PC-9 (cell line): ENCODE measurements around the gene ADAMTS12. TPM values are rescaled to one million over a fixed set of nuclear protein-coding genes. Genes with fewer than 3 reads are reported as not detected.

Experiments used
- BruUV-seq: library from RNA; stranded (reverse); fragments of 400-500 nt; replicated peaks from 2 replicates; lab custom pipeline; 2021; lab: Mats Ljungman, UMichigan
- CTCF ChIA-PET: fragments of 300-600 bp; sonication (Branson Sonifier 250); formaldehyde crosslinking; loops from one replicate; lab custom pipeline; 2022; ENCODE audit warnings: antibody characterized with exemption; lab: Charles Lee
- POLR2A ChIA-PET: fragments of 300-600 bp; sonication (Branson Sonifier 250); formaldehyde crosslinking; loops from one replicate; lab custom pipeline; 2022; ENCODE audit warnings: antibody characterized with exemption; ENCODE audit not compliant: unreplicated experiment; lab: Charles Lee
- DNase-seq, 2 experiments: peaks; one replicate each; pipeline versions ENCODE4 v3.0.0 to v3.0.0-alpha.2; 2015 to 2022; ENCODE audit warnings: mixed read lengths in 1 of 2
- H2AFZ ChIP-seq: fragments of 200-600 bp; sonication (generic); 2 replicates; pipeline ENCODE4 v1.8.1; 2017; ENCODE audit warnings: antibody characterized with exemption
- H3F3A ChIP-seq: fragments of 200-600 bp; sonication (generic); 2 replicates; pipeline ENCODE4 v1.8.1; 2017; ENCODE audit warnings: antibody characterized with exemption, mild to moderate bottlenecking, low read depth; ENCODE audit not compliant: insufficient read depth
- H3K27ac ChIP-seq: fragments of 200-600 bp; sonication (generic); 2 replicates; pipeline ENCODE4 v1.6.1; 2016; ENCODE audit warnings: mixed run types
- H3K27me3 ChIP-seq: fragments of 200-600 bp; sonication (generic); 2 replicates; pipeline ENCODE4 v1.6.1; 2016; ENCODE audit warnings: low read depth, mixed run types; ENCODE audit not compliant: insufficient read depth
- H3K36me3 ChIP-seq: fragments of 200-600 bp; sonication (generic); 2 replicates; pipeline ENCODE4 v1.6.1; 2016; ENCODE audit warnings: low read depth, mixed run types
- H3K4me1 ChIP-seq: fragments of 200-600 bp; sonication (generic); replicated peaks from 2 replicates; pipeline ENCODE4 v1.6.1; 2016; ENCODE audit warnings: mixed run types; ENCODE audit not compliant: insufficient read depth
- H3K4me2 ChIP-seq: fragments of 200-600 bp; sonication (generic); 2 replicates; pipeline ENCODE4 v1.6.1; 2017; ENCODE audit warnings: mixed run types
- H3K4me3 ChIP-seq: fragments of 200-600 bp; sonication (generic); 2 replicates; pipeline ENCODE4 v1.6.1; 2016; ENCODE audit warnings: mixed run types
- H3K79me2 ChIP-seq: fragments of 200-600 bp; sonication (generic); 2 replicates; pipeline ENCODE4 v1.6.1; 2017; ENCODE audit warnings: low read depth, mixed run types
- H3K9me2 ChIP-seq: fragments of 200-600 bp; sonication (generic); 2 replicates; pipeline ENCODE4 v1.8.1; 2017; ENCODE audit warnings: mild to moderate bottlenecking; ENCODE audit not compliant: insufficient read depth
- H3K9me3 ChIP-seq: fragments of 200-600 bp; sonication (generic); 2 replicates; pipeline ENCODE4 v1.8.1; 2016; ENCODE audit warnings: low read depth; ENCODE audit not compliant: insufficient read depth
- H4K20me1 ChIP-seq: fragments of 200-600 bp; sonication (generic); 2 replicates; pipeline ENCODE4 v1.8.1; 2017; ENCODE audit not compliant: insufficient read depth
- EZH2 ChIP-seq: fragments of 200-600 bp; sonication (generic); IDR thresholded peaks from 2 replicates; pipeline ENCODE4 v1.8.0; 2017; ENCODE audit warnings: antibody characterized with exemption, low read depth
- intact Hi-C: fragments of 100-400 bp; cut with micrococcal nuclease; formaldehyde crosslinking; loops from one replicate; pipeline ENCODE4 v1.10.0; 2022; ENCODE audit not compliant: unreplicated experiment
- total RNA-seq: library from RNA; stranded (reverse); gene quantifications from 2 replicates; pipeline ENCODE4 v1.2.3, GENCODE V29; 2021
- TF ChIP-seq, protein P1 (sequence below): fragments of 200-600 bp; sonication (generic); conservative IDR thresholded peaks from 2 replicates; pipeline ENCODE4 v1.6.1; 2017; ENCODE audit warnings: mixed run types, antibody characterized with exemption, mild to moderate bottlenecking, moderate library complexity

Gene ADAMTS12
- total RNA-seq, 1 experiment from 2014 or later: 103 TPM

GRCh38 chr5:33631139-33631538 is 260.7 kb downstream of the ADAMTS12 start:
- Histone ChIP-seq H3K79me2 (no peaks in the 10 kb centered on the region), H3K4me1 (no peaks in the 10 kb centered on the region), H3F3A (no peaks in the 10 kb centered on the region; the same call in 1 of the 2 replicates), H4K20me1 (no peaks in the 10 kb centered on the region), H3K4me3 (no peak overlapping the region), H3K9me3 (no peaks in the 10 kb centered on the region), H3K36me3 (peaks cover 35% of the 10 kb centered on the region), H3K27ac (no peak overlapping the region), H3K4me2 (no peak overlapping the region), H3K27me3 (no peaks in the 10 kb centered on the region), H3K9me2 (no peaks in the 10 kb centered on the region), H2AFZ (no peak overlapping the region)
- POLR2A ChIA-PET: interaction anchor here (0.7 kb wide), 1 partner anchor 195 kb away, joined by 5 read pairs; no protein-coding TSS in a partner anchor
- BruUV-seq: no TSS peak
- intact Hi-C loops: no loop called here
- peak in 1 of 2 experiments; percentile 3 for DNase-seq
- CTCF ChIA-PET: no interaction called here
- no peak for TF ChIP-seq EZH2
- TF ChIP-seq, protein P1, sequence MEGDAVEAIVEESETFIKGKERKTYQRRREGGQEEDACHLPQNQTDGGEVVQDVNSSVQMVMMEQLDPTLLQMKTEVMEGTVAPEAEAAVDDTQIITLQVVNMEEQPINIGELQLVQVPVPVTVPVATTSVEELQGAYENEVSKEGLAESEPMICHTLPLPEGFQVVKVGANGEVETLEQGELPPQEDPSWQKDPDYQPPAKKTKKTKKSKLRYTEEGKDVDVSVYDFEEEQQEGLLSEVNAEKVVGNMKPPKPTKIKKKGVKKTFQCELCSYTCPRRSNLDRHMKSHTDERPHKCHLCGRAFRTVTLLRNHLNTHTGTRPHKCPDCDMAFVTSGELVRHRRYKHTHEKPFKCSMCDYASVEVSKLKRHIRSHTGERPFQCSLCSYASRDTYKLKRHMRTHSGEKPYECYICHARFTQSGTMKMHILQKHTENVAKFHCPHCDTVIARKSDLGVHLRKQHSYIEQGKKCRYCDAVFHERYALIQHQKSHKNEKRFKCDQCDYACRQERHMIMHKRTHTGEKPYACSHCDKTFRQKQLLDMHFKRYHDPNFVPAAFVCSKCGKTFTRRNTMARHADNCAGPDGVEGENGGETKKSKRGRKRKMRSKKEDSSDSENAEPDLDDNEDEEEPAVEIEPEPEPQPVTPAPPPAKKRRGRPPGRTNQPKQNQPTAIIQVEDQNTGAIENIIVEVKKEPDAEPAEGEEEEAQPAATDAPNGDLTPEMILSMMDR: no peak

GRCh38 chr5:33629999-33630398 is 261.8 kb downstream of the ADAMTS12 start:
- Histone ChIP-seq H3K36me3 (peaks cover 24% of the 10 kb centered on the region), H3K79me2 (no peaks in the 10 kb centered on the region), H3K4me2 (no peak overlapping the region), H3K27me3 (no peaks in the 10 kb centered on the region), H3K4me1 (no peaks in the 10 kb centered on the region), H3K4me3 (no peak overlapping the region), H2AFZ (no peak overlapping the region), H3K9me3 (no peaks in the 10 kb centered on the region), H3F3A (no peaks in the 10 kb centered on the region; the same call in 1 of the 2 replicates), H3K9me2 (no peaks in the 10 kb centered on the region), H4K20me1 (no peaks in the 10 kb centered on the region), H3K27ac (no peak overlapping the region)
- peak in 1 of 2 experiments; percentile 25 for DNase-seq
- no TSS peak for BruUV-seq
- POLR2A ChIA-PET: no interaction called here
- TF ChIP-seq, protein P1: no peak
- intact Hi-C loops: no loop called here
- CTCF ChIA-PET: no interaction called here

GRCh38 chr5:33628796-33629195 is 263.0 kb downstream of the ADAMTS12 start:
- Histone ChIP-seq H3K4me2 (no peak overlapping the region), H3K36me3 (peaks cover 18% of the 10 kb centered on the region), H3K27ac (no peak overlapping the region), H3K4me3 (no peak overlapping the region), H3K79me2 (no peaks in the 10 kb centered on the region), H3K4me1 (no peaks in the 10 kb centered on the region), H4K20me1 (no peaks in the 10 kb centered on the region), H3K9me3 (no peaks in the 10 kb centered on the region), H3K9me2 (no peaks in the 10 kb centered on the region), H3F3A (no peaks in the 10 kb centered on the region; the same call in 1 of the 2 replicates), H3K27me3 (no peaks in the 10 kb centered on the region), H2AFZ (no peak overlapping the region)
- peak in 1 of 2 experiments; percentile 19 for DNase-seq
- POLR2A ChIA-PET: no interaction called here
- intact Hi-C loops: no loop called here
- CTCF ChIA-PET: no interaction called here
- TF ChIP-seq, protein P1: no peak
- TF ChIP-seq EZH2: no peak
- BruUV-seq: no TSS peak
